GM21360 (cell line): ENCODE data around the gene CEP295NL.
"Not testable (repeated sequence)": the region's sequence is repeated elsewhere in the genome, so short reads cannot be mapped to it uniquely, and the experiment has no call there.

ENCODE experiments used
- ATAC-seq: cut with Tn5 transposase; IDR thresholded peaks from one replicate; pipeline ENCODE4 v1.9.1; 2021; ENCODE audit warnings: mild to moderate bottlenecking, moderate library complexity; ENCODE audit not compliant: unreplicated experiment

Gene CEP295NL

DNA sequence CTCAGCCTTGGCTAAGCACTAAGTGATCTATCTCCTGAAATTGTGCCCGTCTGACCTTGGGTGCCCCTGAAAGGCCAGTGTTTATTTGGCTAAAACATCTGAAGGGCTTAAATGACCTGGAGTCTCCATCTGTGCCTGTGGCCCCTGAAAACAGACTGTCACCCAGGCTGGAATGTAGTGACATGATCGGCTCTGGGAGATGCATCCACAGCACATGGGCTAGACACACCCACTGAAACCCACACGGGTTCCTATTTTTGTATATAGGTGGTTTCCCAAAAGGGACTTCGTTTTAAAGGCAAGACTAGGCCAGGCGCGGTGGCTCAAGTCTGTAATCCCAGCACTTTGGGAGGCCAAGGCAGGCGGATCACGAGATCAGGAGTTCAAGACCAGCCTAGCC lies 13.5 kb downstream of the CEP295NL start:
- no peak for ATAC-seq

GRCh38 chr17:78888941-78889518 lies 14.0 kb downstream of the CEP295NL start:
- no peak for ATAC-seq

DNA sequence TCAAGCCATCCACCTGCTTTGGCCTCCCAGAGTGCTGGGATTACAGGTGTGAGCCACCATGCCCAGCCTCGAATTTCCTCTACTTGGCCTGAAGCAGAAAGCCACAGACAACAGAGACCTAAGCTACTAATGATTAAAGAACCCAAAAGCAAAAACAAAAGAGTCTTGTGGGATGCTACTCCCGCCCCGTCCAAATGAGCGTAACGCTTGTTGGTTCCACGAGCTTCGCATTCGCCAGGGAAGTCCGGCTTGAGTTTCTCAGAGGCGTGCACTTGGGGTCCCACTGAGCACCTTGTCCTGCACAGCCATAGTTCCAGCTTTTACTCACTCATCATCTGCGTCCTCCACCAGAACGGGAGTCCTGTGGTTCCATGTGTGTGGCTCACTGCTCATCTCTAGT lies 16.0 kb downstream of the CEP295NL start:
- no peak for ATAC-seq

DNA sequence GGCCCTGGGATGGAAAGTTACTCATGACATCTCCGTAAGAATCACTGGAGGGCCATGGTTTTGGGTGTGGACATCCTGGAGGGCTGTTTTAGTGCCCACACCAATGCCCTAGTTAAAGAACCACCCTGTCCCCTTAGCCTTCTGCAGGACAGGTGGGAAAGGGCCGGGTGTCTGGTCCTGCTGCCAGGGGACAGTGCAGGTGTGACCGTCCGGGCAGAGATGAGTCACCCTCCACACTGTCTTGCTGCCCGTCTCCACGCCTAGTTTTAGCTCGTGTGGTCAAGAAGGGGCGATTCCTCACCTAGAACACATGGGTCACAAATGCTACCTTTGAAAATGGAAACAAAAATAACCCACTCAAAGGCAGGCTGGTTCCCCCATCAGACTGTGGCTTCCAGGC lies 17.0 kb downstream of the CEP295NL start:
- no peak for ATAC-seq

- ATAC-seq, result no peak
Measured at GRCh38 chr17:78884876-78885667, 17.9 kb downstream of the CEP295NL start.

GRCh38 chr17:78884148-78884825 lies 18.7 kb downstream of the CEP295NL start:
- no peak for ATAC-seq

- ATAC-seq, result no peak
Measured at GRCh38 chr17:78883533-78884131, 19.4 kb downstream of the CEP295NL start.

DNA sequence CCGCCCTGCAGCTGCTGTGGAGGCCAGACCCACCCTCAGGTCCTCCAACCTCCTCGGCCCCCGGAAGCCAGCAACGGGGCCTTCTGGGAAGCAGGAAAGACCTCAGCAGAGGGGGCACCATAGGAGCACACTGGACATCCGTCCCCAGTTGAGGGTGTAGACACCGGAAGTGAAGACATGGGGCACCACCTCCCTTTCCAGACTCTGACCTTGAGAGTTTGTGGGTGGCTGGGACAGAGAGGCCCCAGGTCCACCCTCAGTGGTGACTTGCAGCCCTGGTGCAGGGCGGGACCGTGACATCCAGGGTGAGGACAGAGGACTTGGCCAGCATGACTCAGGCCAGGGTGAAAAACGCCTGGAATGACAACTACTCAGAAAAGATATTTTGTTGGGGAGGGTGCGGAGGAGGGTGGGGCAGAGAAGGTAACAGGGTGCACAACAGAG lies 19.9 kb downstream of the CEP295NL start:
- no peak for ATAC-seq

- ATAC-seq, result no peak
Measured at GRCh38 chr17:78882540-78883088, 20.4 kb downstream of the CEP295NL start.

DNA sequence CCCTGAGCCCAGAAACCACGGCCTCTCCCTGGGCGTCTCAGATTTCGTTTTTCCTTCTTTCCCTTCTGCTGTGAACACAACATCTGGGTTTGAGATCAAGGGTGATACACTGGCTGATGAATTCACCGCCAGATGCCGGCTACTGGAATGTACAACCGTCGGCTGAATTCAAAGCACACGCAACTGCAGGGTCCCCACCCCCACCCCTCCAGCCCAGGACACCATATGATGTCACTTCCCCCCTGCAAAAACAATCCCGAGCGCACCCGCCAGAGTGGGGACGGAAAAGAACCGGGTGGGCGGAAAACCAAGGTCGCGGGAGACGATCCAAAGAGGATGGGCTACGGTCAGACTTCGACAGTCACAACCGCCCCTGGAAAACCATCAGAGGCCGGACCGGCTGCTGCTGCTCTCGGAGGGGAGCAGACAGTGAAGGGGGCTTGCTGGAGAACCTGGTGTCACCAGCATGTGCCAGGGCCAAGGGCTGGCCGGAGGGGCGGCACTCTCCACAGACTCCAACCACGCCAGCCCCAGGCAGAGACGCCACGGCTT lies 23.3 kb downstream of the CEP295NL start:
- ATAC-seq, result no peak

DNA sequence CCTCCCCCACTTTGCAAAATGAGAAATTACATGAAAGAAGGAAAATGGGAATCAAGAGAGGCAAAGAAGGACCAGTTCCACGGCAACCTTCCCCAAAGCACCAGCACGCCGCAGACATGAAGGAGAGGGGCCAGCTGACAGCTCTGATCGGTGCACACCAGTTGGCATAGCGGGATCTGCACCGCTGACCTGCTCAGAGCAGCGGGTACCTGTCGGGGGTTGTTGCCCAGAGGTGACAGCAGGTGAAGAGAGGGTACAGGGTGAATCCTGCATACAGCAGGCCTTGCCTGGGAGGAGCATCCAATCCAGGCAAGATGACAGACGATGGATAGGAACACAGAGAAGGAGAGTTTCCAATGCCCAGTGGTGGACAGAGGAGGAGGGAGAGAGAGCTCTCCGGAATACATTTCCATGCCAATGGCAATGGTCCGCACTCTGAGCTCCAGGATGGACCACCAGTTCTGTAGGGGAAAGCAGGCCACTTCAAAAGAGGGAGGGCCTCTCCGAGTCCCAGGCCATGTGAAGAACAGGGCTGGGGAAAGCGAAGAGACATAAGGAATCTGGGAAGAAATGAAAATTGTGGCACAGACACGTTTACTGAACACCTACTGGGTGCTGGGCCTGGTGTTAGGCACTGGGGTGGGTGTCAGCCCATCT lies 24.0 kb downstream of the CEP295NL start:
- no peak for ATAC-seq

- no peak for ATAC-seq
Measured at GRCh38 chr17:78878261-78878660, 24.7 kb downstream of the CEP295NL start.

DNA sequence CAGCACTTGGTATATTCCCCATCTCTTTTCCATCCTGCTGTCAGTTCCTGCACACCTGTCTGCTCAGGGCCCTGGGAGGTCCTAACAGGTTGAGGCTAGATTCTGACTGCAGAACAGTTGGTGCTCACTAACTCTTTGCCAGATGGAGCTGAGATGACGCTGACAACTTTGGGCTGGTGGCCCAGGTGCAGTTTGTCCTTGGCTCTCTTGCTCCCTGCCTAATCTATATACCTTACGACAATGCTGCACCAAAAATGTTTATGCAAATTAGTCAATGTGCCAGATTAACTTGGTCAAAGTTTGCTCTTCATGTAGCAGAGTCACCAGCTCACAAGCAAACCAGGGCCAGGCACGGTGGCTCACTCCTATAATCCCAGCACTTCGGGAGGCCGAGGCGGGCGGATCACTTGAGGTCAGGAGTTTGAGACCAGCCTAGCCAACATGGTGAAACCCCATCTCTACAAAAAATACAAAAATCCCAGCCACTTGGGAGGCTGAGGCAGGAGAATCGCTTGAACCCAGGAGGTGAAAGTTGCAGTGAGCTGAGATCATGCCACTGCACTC lies 26.0 kb downstream of the CEP295NL start:
- ATAC-seq, result not testable (repeated sequence)

- ATAC-seq, result no peak
Measured at GRCh38 chr17:78876094-78876597, 26.9 kb downstream of the CEP295NL start.

DNA sequence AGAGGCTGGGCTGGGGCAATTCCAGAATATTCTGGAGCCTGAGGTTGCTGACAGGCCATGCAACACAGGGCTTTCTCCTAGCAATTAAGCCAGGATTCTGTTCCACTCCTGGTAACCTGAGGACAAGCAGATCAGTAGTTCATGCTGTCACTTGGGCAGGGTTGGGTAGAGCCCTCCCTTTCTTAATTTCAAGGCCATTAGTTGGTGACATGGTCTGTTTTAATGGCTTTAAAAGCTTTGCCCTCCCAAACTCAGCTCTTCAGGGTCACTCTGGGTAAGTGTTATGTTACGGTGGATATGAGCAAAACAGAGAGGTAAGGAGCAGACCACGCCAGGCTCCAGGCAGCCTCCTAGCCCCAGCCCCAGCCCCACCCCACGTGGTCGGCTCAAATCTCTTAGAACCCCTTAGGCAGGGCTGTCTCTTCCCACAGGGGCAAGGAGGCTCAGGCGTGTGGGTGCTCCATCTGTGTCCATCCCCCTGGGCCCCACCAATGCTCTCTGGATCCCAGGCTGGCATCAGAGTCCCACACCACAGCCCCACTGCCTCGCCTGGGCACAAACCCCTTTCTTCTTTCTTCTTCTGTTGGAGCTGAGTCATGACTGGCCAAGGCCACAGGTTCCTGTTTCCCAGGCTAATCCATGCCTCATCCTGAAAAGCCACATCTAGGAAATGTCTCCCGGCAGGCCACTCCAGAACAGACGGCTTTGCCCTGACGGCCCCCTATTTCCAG lies 27.5 kb downstream of the CEP295NL start:
- ATAC-seq, result no peak

DNA sequence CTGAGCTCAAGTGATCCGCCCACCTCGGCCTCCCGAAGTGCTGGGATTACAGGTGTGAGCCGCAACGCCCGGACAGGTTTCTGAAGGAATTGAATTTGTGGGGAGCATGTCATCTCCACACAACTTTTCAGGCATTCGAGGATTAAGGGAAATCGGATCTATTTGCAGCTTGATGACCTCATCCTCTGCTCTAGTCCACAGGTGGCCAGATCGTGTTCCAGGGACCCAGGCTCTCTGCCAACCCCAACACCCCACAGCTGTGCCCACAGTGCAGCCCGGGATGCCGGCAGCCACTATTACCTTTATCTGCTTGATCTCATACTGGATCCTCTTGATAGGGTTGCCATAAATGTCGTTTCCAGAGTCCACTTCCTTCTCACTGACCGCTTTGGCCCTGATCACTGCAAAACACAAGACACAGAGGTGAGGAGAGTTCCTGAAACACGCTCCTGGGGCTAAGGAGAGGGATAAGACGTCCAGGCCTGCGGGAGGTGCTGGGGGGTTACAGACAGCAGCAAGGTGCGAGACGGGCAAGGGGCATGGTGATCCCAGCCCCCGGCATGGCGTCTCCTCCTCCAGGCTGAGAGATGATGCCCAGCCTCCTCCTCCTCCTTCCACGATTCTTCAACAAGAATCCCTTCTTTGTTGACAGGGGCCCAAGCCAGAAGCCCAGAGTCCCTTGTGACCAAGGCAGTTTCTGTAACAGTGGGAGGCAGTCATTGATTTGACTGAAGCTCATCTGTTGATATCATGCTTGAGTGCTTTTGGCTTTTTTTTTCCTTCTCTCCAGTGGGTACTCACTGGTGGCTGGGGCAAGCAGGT lies 29.3 kb downstream of the CEP295NL start:
- ATAC-seq, result no peak

DNA sequence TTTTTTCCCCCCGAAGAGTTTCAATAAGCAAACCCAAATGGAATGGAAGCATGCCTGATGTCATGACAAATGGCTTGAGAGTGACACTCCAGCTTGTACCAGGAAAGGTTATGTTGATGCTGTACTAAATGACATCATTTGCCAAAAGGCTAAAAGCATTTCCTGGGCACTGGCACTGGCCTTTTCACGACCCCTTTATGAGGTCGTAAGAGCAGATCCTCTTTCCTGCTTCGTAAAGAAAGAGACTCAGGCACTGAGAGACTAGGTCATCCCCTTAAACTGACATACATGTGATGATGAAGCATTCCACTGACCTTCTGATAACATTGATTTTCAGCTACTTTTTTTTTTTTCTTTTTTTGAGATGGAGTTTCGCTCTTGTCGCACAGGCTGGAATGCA lies 30.5 kb downstream of the CEP295NL start:
- no peak for ATAC-seq

- ATAC-seq, result no peak
Measured at GRCh38 chr17:78870621-78871020, 32.4 kb downstream of the CEP295NL start.
